Panc1 (cell line): ENCODE results near the gene EMSY. TPM values are rescaled to one million over a fixed set of nuclear protein-coding genes. Genes with fewer than 3 reads are reported as not detected.

Experiments used
- ATAC-seq: fragments of 200-7000 bp; cut with Tn5 transposase; 2 replicates; pipeline ENCODE4 v1.9.1; 2020; ENCODE audit warnings: mild to moderate bottlenecking, moderate library complexity
- BruUV-seq: library from RNA; stranded (reverse); fragments of 400-500 nt; replicated peaks from 2 replicates; lab custom pipeline; 2021; lab: Mats Ljungman, UMichigan
- CTCF ChIA-PET: fragments of 300-600 bp; sonication (Branson Sonifier 250); formaldehyde crosslinking; loops from one replicate; lab custom pipeline; 2022; ENCODE audit warnings: antibody characterized with exemption; lab: Charles Lee
- POLR2A ChIA-PET: fragments of 300-600 bp; sonication (Branson Sonifier 250); formaldehyde crosslinking; loops from one replicate; lab custom pipeline; 2022; ENCODE audit warnings: antibody characterized with exemption; lab: Charles Lee
- DNase-seq: peaks from one replicate; pipeline ENCODE4 v3.0.0-alpha.2; 2010; ENCODE audit warnings: low read depth, low spot score
- H3K27ac ChIP-seq: 2 replicates; pipeline ENCODE4 v1.5.1; 2011; ENCODE audit warnings: mild to moderate bottlenecking, low read length, inconsistent platforms
- H3K27me3 ChIP-seq: fragments of 200-500 bp; sonication (Bioruptor generic); 2 replicates; pipeline ENCODE4 v1.6.0; 2014; ENCODE audit warnings: low read length, inconsistent platforms; ENCODE audit not compliant: control insufficient read depth, insufficient read depth
- H3K36me3 ChIP-seq: fragments of 200-500 bp; sonication (Bioruptor generic); 2 replicates; pipeline ENCODE4 v1.5.1; 2014; ENCODE audit warnings: inconsistent platforms, mild to moderate bottlenecking, low read length, moderate library complexity; ENCODE audit not compliant: control insufficient read depth, insufficient read depth
- H3K4me1 ChIP-seq: 2 replicates; pipeline ENCODE4 v1.5.1; 2011; ENCODE audit warnings: inconsistent platforms, mild to moderate bottlenecking, low read length, moderate library complexity; ENCODE audit not compliant: control insufficient read depth, insufficient read depth
- H3K4me3 ChIP-seq, 2 experiments: 2 replicates each; pipeline ENCODE4 v1.5.1; 2011 to 2012; ENCODE audit warnings: low read depth in 2 of 2, low read length in 2 of 2, mild to moderate bottlenecking in 2 of 2, inconsistent platforms in 1 of 2, moderate library complexity in 1 of 2
- H3K9me3 ChIP-seq: fragments of 200-500 bp; sonication (Bioruptor generic); 2 replicates; pipeline ENCODE4 v1.5.1; 2014; ENCODE audit warnings: low read depth, mild to moderate bottlenecking, inconsistent platforms, low read length, moderate library complexity; ENCODE audit not compliant: control insufficient read depth, insufficient read depth
- POLR2AphosphoS5 ChIP-seq: IDR thresholded peaks from 2 replicates; pipeline ENCODE4 v1.6.1; 2012; ENCODE audit warnings: mild to moderate bottlenecking, low read depth, low read length, moderate library complexity
- SIN3A ChIP-seq: IDR thresholded peaks from 2 replicates; pipeline ENCODE4 v1.6.1; 2012; ENCODE audit warnings: low read depth, mild to moderate bottlenecking, low read length, moderate library complexity, borderline replicate concordance; ENCODE audit not compliant: insufficient read depth
- TCF7L2 ChIP-seq: IDR thresholded peaks from 2 replicates; pipeline ENCODE4 v1.6.1; 2011; ENCODE audit warnings: mild to moderate bottlenecking, low read depth, low read length, inconsistent platforms
- in situ Hi-C: cut with HindIII; loops from 2 replicates; pipeline ENCODE4 v1.10.0; 2016; ENCODE audit warnings: low sequenced_read_pairs, low pct_unique_long_range_greater_than_20kb
- intact Hi-C: fragments of 100-400 bp; cut with micrococcal nuclease; formaldehyde crosslinking; loops from one replicate; pipeline ENCODE4 v1.10.0; 2022; ENCODE audit not compliant: unreplicated experiment
- total RNA-seq: library from RNA; stranded (reverse); gene quantifications from one replicate; pipeline ENCODE4 v1.2.1, GENCODE V29; 2021; ENCODE audit not compliant: unreplicated experiment
- TF ChIP-seq, protein P1 (sequence below): fragments of 450-650 bp; IDR thresholded peaks from 2 replicates; pipeline ENCODE4 v1.5.1; 2017; ENCODE audit warnings: mild to moderate bottlenecking
- TF ChIP-seq, protein P2 (sequence below), 2 experiments: IDR thresholded peaks; 2 replicates each; pipeline ENCODE4 v1.6.1; 2011 to 2012; ENCODE audit warnings: low read depth in 2 of 2, control low read depth in 1 of 2, low read length in 1 of 2, mild to moderate bottlenecking in 1 of 2, moderate library complexity in 1 of 2; ENCODE audit not compliant: insufficient read depth in 1 of 2

Gene EMSY
- total RNA-seq, 1 experiment from 2014 or later: 26.4 TPM

DNA sequence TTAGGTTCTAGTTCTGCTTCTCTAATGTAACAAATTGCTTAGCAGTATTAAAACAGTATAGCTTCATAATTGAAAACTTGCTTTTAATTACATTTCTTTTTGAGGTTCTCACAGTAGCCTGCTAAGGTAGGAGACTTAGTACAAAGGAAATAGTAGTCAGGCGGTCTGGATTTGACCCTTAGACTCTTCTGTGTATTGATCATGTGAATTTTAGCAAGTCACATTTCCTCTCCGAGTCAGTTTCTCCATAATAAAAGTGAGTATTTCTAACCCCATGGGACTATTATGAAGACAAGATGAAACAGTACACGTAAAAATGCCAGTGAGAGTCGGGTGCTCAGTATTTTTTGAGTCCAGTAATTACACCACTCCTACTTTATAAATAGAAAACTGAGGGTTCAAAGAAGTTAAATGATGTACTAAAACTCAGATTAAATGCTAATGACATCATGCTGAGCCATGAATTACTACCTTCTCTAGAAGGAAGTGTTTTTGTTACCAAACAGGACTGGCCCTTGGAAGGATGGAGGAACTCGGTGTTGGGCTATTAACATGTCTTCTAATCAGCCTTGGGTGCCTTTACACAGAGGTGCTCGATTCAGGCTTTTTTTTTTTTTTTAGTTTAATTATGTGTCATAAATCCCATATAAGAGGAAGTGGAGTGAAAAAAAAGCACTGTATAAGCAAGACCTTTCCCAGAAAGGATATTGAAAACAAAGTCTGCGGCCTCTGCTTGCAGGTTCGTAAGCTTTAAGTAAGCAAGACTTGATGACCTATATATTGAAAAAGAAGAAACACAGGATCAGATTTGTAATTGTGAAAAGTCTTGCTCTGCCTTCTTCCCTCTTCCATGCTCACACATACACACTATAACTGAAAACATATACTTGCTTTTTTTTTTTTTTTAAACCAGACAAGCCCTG, 109.0 kb downstream of the EMSY start:
- TF ChIP-seq, protein P1, sequence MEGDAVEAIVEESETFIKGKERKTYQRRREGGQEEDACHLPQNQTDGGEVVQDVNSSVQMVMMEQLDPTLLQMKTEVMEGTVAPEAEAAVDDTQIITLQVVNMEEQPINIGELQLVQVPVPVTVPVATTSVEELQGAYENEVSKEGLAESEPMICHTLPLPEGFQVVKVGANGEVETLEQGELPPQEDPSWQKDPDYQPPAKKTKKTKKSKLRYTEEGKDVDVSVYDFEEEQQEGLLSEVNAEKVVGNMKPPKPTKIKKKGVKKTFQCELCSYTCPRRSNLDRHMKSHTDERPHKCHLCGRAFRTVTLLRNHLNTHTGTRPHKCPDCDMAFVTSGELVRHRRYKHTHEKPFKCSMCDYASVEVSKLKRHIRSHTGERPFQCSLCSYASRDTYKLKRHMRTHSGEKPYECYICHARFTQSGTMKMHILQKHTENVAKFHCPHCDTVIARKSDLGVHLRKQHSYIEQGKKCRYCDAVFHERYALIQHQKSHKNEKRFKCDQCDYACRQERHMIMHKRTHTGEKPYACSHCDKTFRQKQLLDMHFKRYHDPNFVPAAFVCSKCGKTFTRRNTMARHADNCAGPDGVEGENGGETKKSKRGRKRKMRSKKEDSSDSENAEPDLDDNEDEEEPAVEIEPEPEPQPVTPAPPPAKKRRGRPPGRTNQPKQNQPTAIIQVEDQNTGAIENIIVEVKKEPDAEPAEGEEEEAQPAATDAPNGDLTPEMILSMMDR: no peak
- TF ChIP-seq POLR2AphosphoS5 (no peak), SIN3A (no peak)
- no peak for DNase-seq
- no TSS peak for BruUV-seq
- no peak overlapping the region for H3K4me3 ChIP-seq
- intact Hi-C loops: no loop called here
- in situ Hi-C loops: no loop called here
- no peak for ATAC-seq
- no peaks in the 10 kb centered on the region for H3K27me3 ChIP-seq
- no peaks in the 10 kb centered on the region for H3K9me3 ChIP-seq
- H3K4me1 ChIP-seq: no peaks in the 10 kb centered on the region
- H3K36me3 ChIP-seq: no peaks in the 10 kb centered on the region
- H3K27ac ChIP-seq: no peak overlapping the region
- POLR2A ChIA-PET: interaction anchor here (0.7 kb wide), 2 partner anchors 122 to 183 kb away, joined by 8 to 9 read pairs; no protein-coding TSS in a partner anchor
- CTCF ChIA-PET: interaction anchor here (0.6 to 0.7 kb wide), 4 partner anchors 15 to 164 kb away, joined by 3 to 6 read pairs (median 5); no protein-coding TSS in a partner anchor

DNA sequence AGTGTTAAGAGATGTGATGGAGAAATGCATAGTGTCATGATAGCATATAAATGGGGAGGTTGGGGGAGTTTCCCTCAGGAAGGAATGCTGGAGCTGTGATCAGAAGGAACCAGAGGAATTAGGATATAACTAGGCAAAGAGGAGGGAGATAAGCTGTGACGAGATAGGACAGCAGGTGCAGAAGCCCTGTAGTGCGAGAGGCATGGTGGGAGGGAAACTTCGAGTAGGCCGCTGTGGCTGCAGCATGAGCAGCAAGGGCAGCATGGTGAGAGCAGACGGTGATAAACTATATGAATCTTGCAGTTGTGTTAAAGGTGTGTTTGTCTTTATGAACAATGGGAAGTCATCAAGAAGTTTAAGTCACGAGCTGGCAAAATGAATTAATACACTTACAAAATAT, 109.9 kb downstream of the EMSY start:
- no peaks in the 10 kb centered on the region for H3K4me1 ChIP-seq
- H3K36me3 ChIP-seq: no peaks in the 10 kb centered on the region
- H3K27me3 ChIP-seq: no peaks in the 10 kb centered on the region
- in situ Hi-C loops (no loop called here), intact Hi-C loops (no loop called here)
- no peak overlapping the region for H3K4me3 ChIP-seq
- TF ChIP-seq, protein P2, sequence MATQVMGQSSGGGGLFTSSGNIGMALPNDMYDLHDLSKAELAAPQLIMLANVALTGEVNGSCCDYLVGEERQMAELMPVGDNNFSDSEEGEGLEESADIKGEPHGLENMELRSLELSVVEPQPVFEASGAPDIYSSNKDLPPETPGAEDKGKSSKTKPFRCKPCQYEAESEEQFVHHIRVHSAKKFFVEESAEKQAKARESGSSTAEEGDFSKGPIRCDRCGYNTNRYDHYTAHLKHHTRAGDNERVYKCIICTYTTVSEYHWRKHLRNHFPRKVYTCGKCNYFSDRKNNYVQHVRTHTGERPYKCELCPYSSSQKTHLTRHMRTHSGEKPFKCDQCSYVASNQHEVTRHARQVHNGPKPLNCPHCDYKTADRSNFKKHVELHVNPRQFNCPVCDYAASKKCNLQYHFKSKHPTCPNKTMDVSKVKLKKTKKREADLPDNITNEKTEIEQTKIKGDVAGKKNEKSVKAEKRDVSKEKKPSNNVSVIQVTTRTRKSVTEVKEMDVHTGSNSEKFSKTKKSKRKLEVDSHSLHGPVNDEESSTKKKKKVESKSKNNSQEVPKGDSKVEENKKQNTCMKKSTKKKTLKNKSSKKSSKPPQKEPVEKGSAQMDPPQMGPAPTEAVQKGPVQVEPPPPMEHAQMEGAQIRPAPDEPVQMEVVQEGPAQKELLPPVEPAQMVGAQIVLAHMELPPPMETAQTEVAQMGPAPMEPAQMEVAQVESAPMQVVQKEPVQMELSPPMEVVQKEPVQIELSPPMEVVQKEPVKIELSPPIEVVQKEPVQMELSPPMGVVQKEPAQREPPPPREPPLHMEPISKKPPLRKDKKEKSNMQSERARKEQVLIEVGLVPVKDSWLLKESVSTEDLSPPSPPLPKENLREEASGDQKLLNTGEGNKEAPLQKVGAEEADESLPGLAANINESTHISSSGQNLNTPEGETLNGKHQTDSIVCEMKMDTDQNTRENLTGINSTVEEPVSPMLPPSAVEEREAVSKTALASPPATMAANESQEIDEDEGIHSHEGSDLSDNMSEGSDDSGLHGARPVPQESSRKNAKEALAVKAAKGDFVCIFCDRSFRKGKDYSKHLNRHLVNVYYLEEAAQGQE (IDR thresholded peaks at IDR 0.05; ENCODE audit: insufficient read depth in 1 of 2, low read depth in 2 of 2, low read length in 1 of 2): no peak
- TF ChIP-seq TCF7L2: no peak
- TF ChIP-seq SIN3A: no peak
- TF ChIP-seq, protein P1: no peak
- TF ChIP-seq POLR2AphosphoS5: no peak
- BruUV-seq: no TSS peak
- no peak for ATAC-seq
- DNase-seq: no peak
- POLR2A ChIA-PET: no interaction called here
- H3K27ac ChIP-seq: no peak overlapping the region
- CTCF ChIA-PET: interaction anchor here (0.6 to 0.7 kb wide), 2 partner anchors 43 to 104 kb away, joined by 3 to 6 read pairs; no protein-coding TSS in a partner anchor
- no peaks in the 10 kb centered on the region for H3K9me3 ChIP-seq
